Neural crest cell (in vitro differentiated cells): Measurements from ENCODE around the gene ZNF516. TPM values are rescaled to one million over a fixed set of nuclear protein-coding genes. Genes with fewer than 3 reads are reported as not detected.

Experiments
- DNase-seq: peaks from one replicate; pipeline ENCODE4 v3.0.0; 2021; ENCODE audit warnings: low read depth, mixed read lengths, low spot score
- H3K27ac Mint-ChIP-seq: one replicate; pipeline ENCODE4 v1.8.0; 2021; ENCODE audit warnings: mild to moderate bottlenecking, mixed read lengths; ENCODE audit not compliant: unreplicated experiment
- H3K27me3 Mint-ChIP-seq: 2 replicates; pipeline ENCODE4 v1.8.0; 2021; ENCODE audit warnings: low read depth, mild to moderate bottlenecking, mixed read lengths
- H3K36me3 Mint-ChIP-seq: 2 replicates; pipeline ENCODE4 v1.8.0; 2021; ENCODE audit warnings: low read depth, mild to moderate bottlenecking, mixed read lengths
- H3K4me1 Mint-ChIP-seq: 2 replicates; pipeline ENCODE4 v1.8.0; 2021; ENCODE audit warnings: mixed read lengths
- H3K4me3 Mint-ChIP-seq: one replicate; pipeline ENCODE4 v1.8.0; 2021; ENCODE audit warnings: mild to moderate bottlenecking, mixed read lengths
- H3K9me3 Mint-ChIP-seq: 2 replicates; pipeline ENCODE4 v1.8.0; 2021; ENCODE audit warnings: mixed read lengths
- total RNA-seq: library from RNA; stranded (reverse); gene quantifications from 2 replicates; pipeline ENCODE4 v1.2.1, GENCODE V29; 2021
- TF ChIP-seq, protein P1 (sequence below): fragments of 200-600 bp; sonication (generic); conservative IDR thresholded peaks from 2 replicates; pipeline ENCODE4 v1.5.0; 2021; ENCODE audit warnings: antibody characterized with exemption, mild to moderate bottlenecking

The ZNF516 gene
- total RNA-seq, 1 donor from 2014 or later = 91.2 TPM

DNA sequence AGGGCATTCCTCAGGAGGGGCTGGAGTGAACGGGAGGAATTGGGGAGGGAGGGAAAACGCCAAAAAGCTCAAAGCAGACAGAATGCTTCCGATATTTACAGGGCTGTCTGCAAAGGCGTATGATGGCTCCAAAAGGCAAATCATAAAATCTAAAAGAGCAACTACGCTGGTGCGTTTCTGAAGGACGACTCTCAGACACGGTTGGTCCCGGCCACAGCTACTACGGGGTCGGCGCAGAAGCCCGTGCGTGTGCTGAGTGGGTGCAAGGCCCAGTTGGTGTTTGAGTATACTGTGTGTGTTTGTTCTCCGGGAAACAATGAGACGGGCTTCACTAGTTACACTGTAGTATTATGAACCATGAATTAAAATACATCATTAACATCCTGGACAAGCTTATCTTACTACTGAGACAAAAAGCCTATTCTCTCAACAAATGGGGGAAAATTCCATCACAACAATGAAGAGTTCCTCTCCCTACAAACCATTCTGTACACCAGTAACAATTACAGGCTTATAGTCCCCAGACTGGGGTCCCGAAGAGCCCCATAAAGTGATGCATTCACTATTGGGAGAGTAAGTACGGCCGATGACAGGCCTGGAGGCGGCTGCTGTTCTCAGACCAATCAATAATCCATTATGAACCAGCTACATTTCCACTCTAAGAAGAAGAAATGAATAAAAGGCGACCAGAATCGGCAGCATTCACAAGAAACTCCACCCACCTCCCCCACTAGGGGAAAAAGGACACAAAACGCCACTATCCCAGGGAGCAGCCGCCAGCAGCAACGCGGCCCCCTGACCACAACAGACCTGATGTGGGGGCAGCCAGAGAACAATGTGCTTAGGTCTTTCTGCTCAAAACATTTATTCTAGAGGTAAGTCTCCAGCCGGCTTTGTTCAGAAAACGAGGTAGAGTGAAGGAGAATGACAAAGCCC lies 43.4 kb downstream of the ZNF516 start:
- no peaks in the 10 kb centered on the region for H3K36me3 Mint-ChIP-seq
- no peaks in the 10 kb centered on the region for H3K9me3 Mint-ChIP-seq
- H3K4me3 Mint-ChIP-seq = peak overlapping the region; percentile 89
- TF ChIP-seq, protein P1, sequence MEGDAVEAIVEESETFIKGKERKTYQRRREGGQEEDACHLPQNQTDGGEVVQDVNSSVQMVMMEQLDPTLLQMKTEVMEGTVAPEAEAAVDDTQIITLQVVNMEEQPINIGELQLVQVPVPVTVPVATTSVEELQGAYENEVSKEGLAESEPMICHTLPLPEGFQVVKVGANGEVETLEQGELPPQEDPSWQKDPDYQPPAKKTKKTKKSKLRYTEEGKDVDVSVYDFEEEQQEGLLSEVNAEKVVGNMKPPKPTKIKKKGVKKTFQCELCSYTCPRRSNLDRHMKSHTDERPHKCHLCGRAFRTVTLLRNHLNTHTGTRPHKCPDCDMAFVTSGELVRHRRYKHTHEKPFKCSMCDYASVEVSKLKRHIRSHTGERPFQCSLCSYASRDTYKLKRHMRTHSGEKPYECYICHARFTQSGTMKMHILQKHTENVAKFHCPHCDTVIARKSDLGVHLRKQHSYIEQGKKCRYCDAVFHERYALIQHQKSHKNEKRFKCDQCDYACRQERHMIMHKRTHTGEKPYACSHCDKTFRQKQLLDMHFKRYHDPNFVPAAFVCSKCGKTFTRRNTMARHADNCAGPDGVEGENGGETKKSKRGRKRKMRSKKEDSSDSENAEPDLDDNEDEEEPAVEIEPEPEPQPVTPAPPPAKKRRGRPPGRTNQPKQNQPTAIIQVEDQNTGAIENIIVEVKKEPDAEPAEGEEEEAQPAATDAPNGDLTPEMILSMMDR = no peak
- H3K27ac Mint-ChIP-seq = peak overlapping the region; percentile 98
- peaks cover 98% of the 10 kb centered on the region for H3K4me1 Mint-ChIP-seq
- DNase-seq = peak; percentile 36
- no peaks in the 10 kb centered on the region for H3K27me3 Mint-ChIP-seq

GRCh38 chr18:76450452-76451395 lies 44.3 kb downstream of the ZNF516 start:
- no peaks in the 10 kb centered on the region for H3K9me3 Mint-ChIP-seq
- no peak for DNase-seq
- peak overlapping the region; percentile 89 for H3K4me3 Mint-ChIP-seq
- no peaks in the 10 kb centered on the region for H3K36me3 Mint-ChIP-seq
- peaks cover 98% of the 10 kb centered on the region for H3K4me1 Mint-ChIP-seq
- H3K27me3 Mint-ChIP-seq = no peaks in the 10 kb centered on the region
- TF ChIP-seq, protein P1 = no peak
- H3K27ac Mint-ChIP-seq = peak overlapping the region; percentile 98

DNA sequence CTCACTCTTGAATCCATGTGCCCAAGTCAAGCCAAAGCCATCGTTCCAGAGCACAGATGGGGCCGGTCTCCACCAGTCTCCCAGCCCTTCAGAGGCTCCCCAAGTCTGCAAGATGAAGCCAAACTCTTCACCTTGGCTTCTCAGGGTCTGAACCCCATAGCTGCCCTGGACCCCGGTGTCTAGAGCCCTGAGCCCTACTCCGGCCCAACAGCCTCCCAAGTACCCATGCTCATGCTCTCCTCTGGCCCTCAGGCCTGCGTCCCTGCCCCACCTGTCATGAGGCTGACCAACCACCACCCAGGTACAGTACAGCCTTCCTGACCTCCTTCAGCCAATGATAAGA lies 46.0 kb downstream of the ZNF516 start:
- no peak for DNase-seq
- no peaks in the 10 kb centered on the region for H3K36me3 Mint-ChIP-seq
- H3K9me3 Mint-ChIP-seq = no peaks in the 10 kb centered on the region
- peak overlapping the region; percentile 68 for H3K4me3 Mint-ChIP-seq
- TF ChIP-seq, protein P1 = no peak
- no peaks in the 10 kb centered on the region for H3K27me3 Mint-ChIP-seq
- peaks cover 97% of the 10 kb centered on the region for H3K4me1 Mint-ChIP-seq
- H3K27ac Mint-ChIP-seq = peak overlapping the region; percentile 83

- H3K36me3 Mint-ChIP-seq = no peaks in the 10 kb centered on the region
- no peak for DNase-seq
- peak overlapping the region; percentile 83 for H3K27ac Mint-ChIP-seq
- H3K9me3 Mint-ChIP-seq = no peaks in the 10 kb centered on the region
- peaks cover 95% of the 10 kb centered on the region for H3K4me1 Mint-ChIP-seq
- TF ChIP-seq, protein P1 = no peak
- H3K4me3 Mint-ChIP-seq = peak overlapping the region; percentile 68
- H3K27me3 Mint-ChIP-seq = no peaks in the 10 kb centered on the region
Measured at GRCh38 chr18:76448256-76449110, 46.6 kb downstream of the ZNF516 start.
